ENCODE measurements around the gene FGFR3. TPM values are rescaled to one million over a fixed set of nuclear protein-coding genes. Genes with fewer than 3 reads are reported as not detected.

FGFR3 gene
- total RNA-seq, 2 experiments from 2014 or later = not detected

GRCh38 chr4:1777822-1778641, 15.1 kb upstream of the FGFR3 start:
- no TSS peak for BruUV-seq (replicated peaks)
- TF ChIP-seq EZH2phosphoT487 (IDR thresholded peaks at IDR 0.05; ENCODE audit: borderline replicate concordance, low read depth, low read length) = no peak
- TF ChIP-seq CTCF (conservative IDR thresholded peaks at IDR 0.05; ENCODE audit: low read length) = no peak
- no peak overlapping the region for H3K4me2 ChIP-seq (ENCODE audit: low read length)
- no peaks in the 10 kb centered on the region for H4K20me1 ChIP-seq (ENCODE audit: insufficient read depth, low read length)
- H3K9me3 ChIP-seq (ENCODE audit: low read length) = no peaks in the 10 kb centered on the region
- ChIA-PET POLR2A (no interaction called here), CTCF (ENCODE audit: unreplicated experiment) (no interaction called here)
- H3K27ac ChIP-seq (ENCODE audit: low read depth, low read length, poor library complexity, severe bottlenecking) = no peak overlapping the region
- H3K4me1 ChIP-seq (ENCODE audit: insufficient read depth, low read length, poor library complexity, severe bottlenecking) = no peaks in the 10 kb centered on the region
- no peaks in the 10 kb centered on the region for H3K9me2 ChIP-seq (ENCODE audit: insufficient read depth, low read length)
- H3K79me2 ChIP-seq (ENCODE audit: insufficient read depth, low read depth, low read length) = no peaks in the 10 kb centered on the region
- no peak overlapping the region for H2AFZ ChIP-seq (ENCODE audit: low read length)
- intact Hi-C loops (cut with micrococcal nuclease; ENCODE audit: unreplicated experiment) = no loop called here
- no peak overlapping the region for H3K4me3 ChIP-seq (ENCODE audit: low read depth, low read length, poor library complexity, severe bottlenecking)
- DNase-seq (ENCODE audit: low spot score) = no peak
- no peaks in the 10 kb centered on the region for H3K36me3 ChIP-seq (ENCODE audit: insufficient read depth, low read length)

- DNase-seq (ENCODE audit: low spot score) = no peak
- Histone ChIP-seq H3K9me3 (ENCODE audit: low read length) (no peaks in the 10 kb centered on the region), H3K36me3 (ENCODE audit: insufficient read depth, low read length) (no peaks in the 10 kb centered on the region), H4K20me1 (ENCODE audit: insufficient read depth, low read length) (no peaks in the 10 kb centered on the region), H3K9me2 (ENCODE audit: insufficient read depth, low read length) (no peaks in the 10 kb centered on the region), H3K4me3 (ENCODE audit: low read depth, low read length, poor library complexity, severe bottlenecking) (no peak overlapping the region), H2AFZ (ENCODE audit: low read length) (no peak overlapping the region), H3K79me2 (ENCODE audit: insufficient read depth, low read depth, low read length) (no peaks in the 10 kb centered on the region), H3K4me2 (ENCODE audit: low read length) (no peak overlapping the region), H3K4me1 (ENCODE audit: insufficient read depth, low read length, poor library complexity, severe bottlenecking) (no peaks in the 10 kb centered on the region), H3K27ac (ENCODE audit: low read depth, low read length, poor library complexity, severe bottlenecking) (no peak overlapping the region)
- no peak for TF ChIP-seq EZH2phosphoT487 (IDR thresholded peaks at IDR 0.05; ENCODE audit: borderline replicate concordance, low read depth, low read length)
- no peak for TF ChIP-seq CTCF (conservative IDR thresholded peaks at IDR 0.05; ENCODE audit: low read length)
- no TSS peak for BruUV-seq (replicated peaks)
- intact Hi-C loops (cut with micrococcal nuclease; ENCODE audit: unreplicated experiment) = no loop called here
- CTCF ChIA-PET (ENCODE audit: unreplicated experiment) = no interaction called here
- POLR2A ChIA-PET = no interaction called here
These were observed 14.3 kb upstream of the FGFR3 start for GRCh38 chr4:1778642-1779392.

Measured in OCI-LY7 (cell line).